Measurements from ENCODE around the gene FPR2. TPM values are rescaled to one million over a fixed set of nuclear protein-coding genes. Genes with fewer than 3 reads are reported as not detected.

The FPR2 gene
- total and polyA plus RNA-seq, 2 experiments from 2014 or later, result not detected

GRCh38 chr19:51816711-51817110 is 55.7 kb downstream of the FPR2 start:
- H3K27ac ChIP-seq (ENCODE audit: low read depth), result no peak overlapping the region
- Mint-ChIP-seq H3K4me1 (no peaks in the 10 kb centered on the region), H3K36me3 (ENCODE audit: low read depth) (peaks cover 28% of the 10 kb centered on the region), H3K27me3 (ENCODE audit: insufficient read depth, low read depth, poor library complexity) (peaks cover 3% of the 10 kb centered on the region), H3K27ac (no peak overlapping the region), H3K4me3 (no peak overlapping the region), H3K9me3 (peaks cover 83% of the 10 kb centered on the region)
- ATAC-seq, result no peak
- H3K4me3 ChIP-seq, result no peak overlapping the region
- no peak overlapping the region for H3K4me2 ChIP-seq
- H3K79me2 ChIP-seq (replicated peaks; ENCODE audit: insufficient read depth), result no peaks in the 10 kb centered on the region
- peaks cover 7% of the 10 kb centered on the region; the same call in 1 of the 2 replicates for H3K4me1 ChIP-seq (ENCODE audit: insufficient read depth)
- no peaks in the 10 kb centered on the region; the same call in 1 of the 2 replicates for H3K36me3 ChIP-seq (ENCODE audit: insufficient read depth)
- H3K27me3 ChIP-seq (ENCODE audit: insufficient read depth), result no peaks in the 10 kb centered on the region
- no peaks in the 10 kb centered on the region for H4K20me1 ChIP-seq (replicated peaks; ENCODE audit: insufficient read depth)
- H3K9me2 ChIP-seq (ENCODE audit: insufficient read depth), result peaks cover 22% of the 10 kb centered on the region
- H2AFZ ChIP-seq, result no peak overlapping the region
- DNase-seq (ENCODE audit: low spot score), result no peak
- no peaks in the 10 kb centered on the region for H3F3A ChIP-seq (replicated peaks; ENCODE audit: low read depth)
- TF ChIP-seq ZNF331 (CRISPR knock-in tag; IDR thresholded peaks at IDR 0.05; ENCODE audit: low read depth) (no peak), REST (IDR thresholded peaks at IDR 0.05; ENCODE audit: unreplicated experiment) (no peak), ZNF462 (CRISPR knock-in tag; IDR thresholded peaks at IDR 0.05) (no peak), JUNB (IDR thresholded peaks at IDR 0.05; ENCODE audit: unreplicated experiment) (no peak), CTCF (conservative IDR thresholded peaks at IDR 0.05; ENCODE audit: low read depth in 2 of 2) (no peak), EZH2 (IDR thresholded peaks at IDR 0.05; ENCODE audit: low read depth, unreplicated experiment) (no peak)
